GM12864 (cell line): ENCODE measurements around the gene C22orf39.

Experiments used
- DNase-seq: peaks from one replicate; pipeline ENCODE4 v3.0.0-alpha.2; 2011; ENCODE audit warnings: low read depth
- H3K4me3 ChIP-seq: 2 replicates; pipeline ENCODE4 v1.5.1; 2011; ENCODE audit warnings: mild to moderate bottlenecking, low read depth, low read length, control low read depth
- CTCF ChIP-seq: IDR thresholded peaks from 2 replicates; pipeline ENCODE4 v1.5.1; 2011; ENCODE audit warnings: low read depth, mild to moderate bottlenecking, moderate library complexity, low read length, control low read depth, inconsistent platforms; ENCODE audit errors: missing control alignments

C22orf39 gene

GRCh38 chr22:19447330-19448075 lies at the start of gene C22orf39:
TSS of gene C22orf39 (minus strand) at chr22:19447711. CDS start at chr22:19447688, 23 bp downstream.
- DNase-seq = peak; percentile 81
- peak within 1 kb of the TSS; percentile 87 for H3K4me3 ChIP-seq
- no peak for TF ChIP-seq CTCF

GRCh38 chr22:19497245-19497644 lies 49.7 kb upstream of the C22orf39 start:
- TF ChIP-seq CTCF = no peak
- no peak for DNase-seq
- H3K4me3 ChIP-seq = no peak overlapping the region

- no peak for TF ChIP-seq CTCF
- no peak for DNase-seq
- no peak overlapping the region for H3K4me3 ChIP-seq
Observed at GRCh38 chr22:19496324-19496630, 48.8 kb upstream of the C22orf39 start.

GRCh38 chr22:19495562-19496323 lies 48.2 kb upstream of the C22orf39 start:
- H3K4me3 ChIP-seq = no peak overlapping the region
- no peak for TF ChIP-seq CTCF
- no peak for DNase-seq

GRCh38 chr22:19494676-19495173 lies 47.2 kb upstream of the C22orf39 start:
- no peak for TF ChIP-seq CTCF
- H3K4me3 ChIP-seq = no peak overlapping the region
- DNase-seq = no peak

GRCh38 chr22:19494001-19494560 lies 46.6 kb upstream of the C22orf39 start:
- no peak for TF ChIP-seq CTCF
- no peak overlapping the region for H3K4me3 ChIP-seq
- DNase-seq = no peak
